Natural killer cell treated with Interleukin-12 subunit alpha and Interleukin-12 subunit beta and Interleukin-15 and Interleukin-18, amount 100 ng/mL, for 72 hours (primary cell): ENCODE results near the gene FBXO4. TPM values are rescaled to one million over a fixed set of nuclear protein-coding genes. Genes with fewer than 3 reads are reported as not detected.

ENCODE experiments used
- ATAC-seq, 2 donors: fragments of 150-1000 bp; cut with Tn5 transposase in 1 of 2; sonication (Bioruptor Pico), chemical (Tn5 transposase) in 1 of 2; 2 replicates each; pipeline ENCODE4 v1.10.0; 2021
- DNase-seq: peaks from one replicate; pipeline ENCODE4 v3.0.0; 2022; ENCODE audit warnings: low spot score
- H3K27ac Mint-ChIP-seq, 2 donors: 1 replicate in 1 of 2; 2 replicates in 1 of 2; pipeline ENCODE4 v1.8.0; 2022; ENCODE audit warnings: mixed read lengths in 2 of 2, mild to moderate bottlenecking in 1 of 2, moderate library complexity in 1 of 2
- H3K27me3 Mint-ChIP-seq, 2 donors: 1 replicate in 1 of 2; 2 replicates in 1 of 2; pipeline ENCODE4 v1.8.0; 2022; ENCODE audit warnings: mixed read lengths in 2 of 2
- H3K36me3 Mint-ChIP-seq: one replicate; pipeline ENCODE4 v1.8.0; 2022; ENCODE audit warnings: mixed read lengths
- H3K4me1 Mint-ChIP-seq, 2 donors: 1 replicate in 1 of 2; 2 replicates in 1 of 2; pipeline ENCODE4 v1.8.0; 2022; ENCODE audit warnings: low read depth in 2 of 2, mixed read lengths in 2 of 2, mild to moderate bottlenecking in 1 of 2
- H3K4me3 Mint-ChIP-seq: one replicate; pipeline ENCODE4 v1.8.0; 2022; ENCODE audit warnings: mixed read lengths
- H3K9me3 Mint-ChIP-seq: 2 replicates; pipeline ENCODE4 v1.8.0; 2022; ENCODE audit warnings: mixed read lengths
- total RNA-seq, 2 donors: library from RNA; stranded (reverse); gene quantifications; one replicate each; pipeline ENCODE4 v1.2.3, GENCODE V29; 2022

The FBXO4 gene, protein sequence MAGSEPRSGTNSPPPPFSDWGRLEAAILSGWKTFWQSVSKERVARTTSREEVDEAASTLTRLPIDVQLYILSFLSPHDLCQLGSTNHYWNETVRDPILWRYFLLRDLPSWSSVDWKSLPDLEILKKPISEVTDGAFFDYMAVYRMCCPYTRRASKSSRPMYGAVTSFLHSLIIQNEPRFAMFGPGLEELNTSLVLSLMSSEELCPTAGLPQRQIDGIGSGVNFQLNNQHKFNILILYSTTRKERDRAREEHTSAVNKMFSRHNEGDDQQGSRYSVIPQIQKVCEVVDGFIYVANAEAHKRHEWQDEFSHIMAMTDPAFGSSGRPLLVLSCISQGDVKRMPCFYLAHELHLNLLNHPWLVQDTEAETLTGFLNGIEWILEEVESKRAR
- 10 to 100 TPM; 10.8 to 11.7 TPM for total RNA-seq

DNA sequence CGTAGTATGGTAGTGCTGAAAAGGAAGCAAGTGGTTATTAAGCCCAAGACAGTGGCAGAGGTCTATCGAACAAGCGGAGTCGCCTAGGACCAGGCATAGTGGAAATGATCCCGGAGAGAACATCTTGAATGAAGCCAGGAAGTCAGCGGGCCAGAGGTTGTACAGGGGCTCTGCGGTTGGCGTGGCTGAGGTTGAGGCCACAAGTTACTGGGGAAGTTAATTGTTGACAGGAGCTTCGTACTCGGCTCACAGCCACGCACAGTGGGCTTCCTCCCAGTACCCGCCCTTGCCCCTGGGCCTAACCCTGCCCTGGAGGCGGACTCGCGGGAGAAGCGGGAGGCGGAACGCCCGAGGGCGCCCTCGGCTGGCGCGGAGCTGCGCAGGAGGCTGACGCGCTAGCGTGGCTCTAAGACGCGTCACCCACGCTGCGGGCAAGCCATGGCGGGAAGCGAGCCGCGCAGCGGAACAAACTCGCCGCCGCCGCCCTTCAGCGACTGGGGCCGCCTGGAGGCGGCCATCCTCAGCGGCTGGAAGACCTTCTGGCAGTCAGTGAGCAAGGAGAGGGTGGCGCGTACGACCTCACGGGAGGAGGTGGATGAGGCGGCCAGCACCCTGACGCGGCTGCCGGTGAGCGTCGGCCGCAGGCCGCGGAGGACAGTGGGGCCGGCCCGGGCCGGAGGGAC, at the start of gene FBXO4:
Gene FBXO4 (plus strand): TSS at position 410 of the 683 bp plus-strand sequence. CDS start 29 bp downstream, at position 439.
- DNase-seq (peak; percentile 92), ATAC-seq (peak; percentile 99)
- no peaks in the 10 kb centered on the region for H3K9me3 Mint-ChIP-seq
- peak within 1 kb of the TSS; percentile 93 to 99 for H3K27ac Mint-ChIP-seq
- peaks cover 6 to 7% of the 10 kb centered on the region in 2 donors for H3K4me1 Mint-ChIP-seq
- peaks cover under 1% of the 10 kb centered on the region for H3K36me3 Mint-ChIP-seq
- H3K4me3 Mint-ChIP-seq, result peak within 1 kb of the TSS; percentile 90
- no peaks in the 10 kb centered on the region for H3K27me3 Mint-ChIP-seq

DNA sequence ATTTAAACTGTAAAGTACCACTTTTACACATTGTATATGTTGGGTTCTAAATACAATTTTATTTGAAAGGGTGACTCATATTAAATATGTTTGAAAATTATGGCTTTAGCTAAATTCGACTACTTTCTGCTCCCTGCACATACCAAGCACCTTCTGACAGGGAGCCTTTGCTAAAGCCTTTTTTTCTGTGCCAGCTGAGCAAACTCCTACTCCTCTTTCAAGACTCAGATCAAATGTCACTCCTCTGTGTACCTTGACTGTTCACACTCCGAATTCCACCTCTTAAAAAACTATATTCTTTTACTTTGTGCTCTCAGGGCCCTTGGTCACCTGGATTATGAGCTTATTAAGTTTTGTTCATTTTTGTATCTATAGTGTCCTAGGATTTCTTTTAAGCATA, 48.4 kb upstream of the FBXO4 start:
- Mint-ChIP-seq H3K9me3 (no peaks in the 10 kb centered on the region), H3K27me3 (peaks cover 14 to 22% of the 10 kb centered on the region in 2 donors), H3K27ac (no peak overlapping the region), H3K4me1 (no peaks in the 10 kb centered on the region), H3K36me3 (no peaks in the 10 kb centered on the region), H3K4me3 (no peak overlapping the region)
- no peak for ATAC-seq
- no peak for DNase-seq

DNA sequence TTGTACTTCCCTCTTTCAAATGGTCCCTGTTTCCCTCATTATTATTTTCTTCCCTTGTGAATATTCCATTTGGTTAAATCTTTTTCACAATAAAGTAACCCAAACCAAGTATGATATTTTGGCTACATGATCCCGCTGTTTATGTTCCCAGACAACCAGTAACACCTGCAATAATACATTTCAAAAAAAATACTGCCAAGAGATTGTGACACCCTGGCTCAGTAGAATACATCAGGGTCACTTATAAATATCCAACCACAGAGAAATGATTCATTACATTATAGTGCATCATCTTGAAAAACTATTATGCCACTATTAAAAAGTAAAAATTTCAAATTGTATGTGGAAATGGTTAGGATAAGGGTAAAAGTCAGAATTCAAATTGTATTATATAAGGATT, 47.7 kb upstream of the FBXO4 start:
- no peaks in the 10 kb centered on the region for H3K9me3 Mint-ChIP-seq
- DNase-seq (no peak), ATAC-seq (no peak)
- H3K36me3 Mint-ChIP-seq, result no peaks in the 10 kb centered on the region
- no peak overlapping the region for H3K4me3 Mint-ChIP-seq
- no peaks in the 10 kb centered on the region for H3K4me1 Mint-ChIP-seq
- peaks cover 14 to 22% of the 10 kb centered on the region in 2 donors for H3K27me3 Mint-ChIP-seq
- H3K27ac Mint-ChIP-seq, result no peak overlapping the region

GRCh38 chr5:41878173-41878572, 46.9 kb upstream of the FBXO4 start:
- Mint-ChIP-seq H3K27me3 (peaks cover 14 to 22% of the 10 kb centered on the region in 2 donors), H3K4me1 (no peaks in the 10 kb centered on the region), H3K27ac (no peak overlapping the region), H3K9me3 (no peaks in the 10 kb centered on the region), H3K4me3 (no peak overlapping the region), H3K36me3 (no peaks in the 10 kb centered on the region)
- ATAC-seq (no peak), DNase-seq (no peak)

DNA sequence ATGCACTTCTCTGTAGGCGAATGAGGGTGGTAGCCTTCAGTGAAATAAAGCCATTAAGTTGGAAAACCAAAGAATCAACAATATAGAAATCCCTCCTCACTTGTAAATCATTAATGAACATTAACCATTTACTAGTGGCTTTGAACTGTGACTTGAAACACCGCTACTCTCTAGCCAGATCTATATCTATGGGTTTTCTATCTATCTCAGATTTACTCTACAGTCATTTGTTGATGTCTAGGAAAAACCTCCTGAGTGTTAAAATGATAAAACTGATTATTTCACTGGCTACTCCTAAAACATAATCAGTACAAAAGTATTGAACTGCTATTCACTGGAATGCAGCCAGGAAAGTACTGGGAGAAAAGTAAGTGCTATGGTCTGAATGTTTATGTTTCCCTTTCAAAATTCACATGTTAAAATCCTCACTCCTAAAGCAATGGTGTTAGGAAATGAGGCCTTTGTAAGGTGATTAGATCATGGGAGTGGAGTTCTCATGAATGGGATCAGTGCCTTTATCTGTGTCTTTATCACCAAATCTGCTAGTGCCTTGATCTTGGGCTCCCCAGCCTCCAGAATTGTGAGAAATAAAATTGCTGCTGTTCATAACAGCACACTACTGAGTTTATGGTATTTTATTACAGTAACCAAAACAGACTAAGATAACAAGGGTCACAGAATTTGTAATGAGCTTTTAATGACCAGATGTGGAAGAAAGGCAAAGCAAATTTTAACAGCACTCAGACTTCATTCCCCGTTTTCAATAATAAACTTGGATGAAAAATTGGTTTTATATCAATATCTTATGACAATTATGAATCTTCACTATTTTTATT, 46.2 kb upstream of the FBXO4 start:
- H3K36me3 Mint-ChIP-seq, result no peaks in the 10 kb centered on the region
- H3K4me1 Mint-ChIP-seq, result no peaks in the 10 kb centered on the region
- H3K9me3 Mint-ChIP-seq, result no peaks in the 10 kb centered on the region
- no peak for ATAC-seq
- H3K27me3 Mint-ChIP-seq, result peaks cover 14 to 21% of the 10 kb centered on the region in 2 donors
- DNase-seq, result no peak
- no peak overlapping the region for H3K27ac Mint-ChIP-seq
- no peak overlapping the region for H3K4me3 Mint-ChIP-seq

DNA sequence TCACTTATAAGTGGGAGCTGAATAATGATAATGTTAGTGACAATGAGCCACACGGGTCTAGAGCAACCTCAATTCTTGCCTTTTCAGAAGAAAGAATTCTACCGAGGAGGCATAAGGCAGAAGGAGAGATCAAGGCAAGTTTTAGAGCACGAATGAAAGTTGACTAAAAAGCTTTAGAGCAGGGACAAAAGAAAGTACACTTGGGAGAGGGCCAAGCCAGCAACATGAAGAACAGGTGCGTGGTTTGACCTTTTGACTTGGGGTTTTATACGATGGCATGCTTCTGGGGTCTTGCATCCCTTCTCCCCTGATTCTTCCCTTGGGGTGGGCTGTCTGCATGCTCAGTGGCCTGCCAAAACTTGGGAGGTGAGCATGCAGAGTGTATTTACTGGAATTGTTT, 42.3 kb upstream of the FBXO4 start:
- H3K36me3 Mint-ChIP-seq, result no peaks in the 10 kb centered on the region
- H3K27ac Mint-ChIP-seq, result no peak overlapping the region
- no peak for DNase-seq
- peaks cover 16 to 19% of the 10 kb centered on the region in 2 donors for H3K27me3 Mint-ChIP-seq
- H3K4me3 Mint-ChIP-seq, result no peak overlapping the region
- ATAC-seq, result no peak
- H3K9me3 Mint-ChIP-seq, result no peaks in the 10 kb centered on the region
- no peaks in the 10 kb centered on the region for H3K4me1 Mint-ChIP-seq

DNA sequence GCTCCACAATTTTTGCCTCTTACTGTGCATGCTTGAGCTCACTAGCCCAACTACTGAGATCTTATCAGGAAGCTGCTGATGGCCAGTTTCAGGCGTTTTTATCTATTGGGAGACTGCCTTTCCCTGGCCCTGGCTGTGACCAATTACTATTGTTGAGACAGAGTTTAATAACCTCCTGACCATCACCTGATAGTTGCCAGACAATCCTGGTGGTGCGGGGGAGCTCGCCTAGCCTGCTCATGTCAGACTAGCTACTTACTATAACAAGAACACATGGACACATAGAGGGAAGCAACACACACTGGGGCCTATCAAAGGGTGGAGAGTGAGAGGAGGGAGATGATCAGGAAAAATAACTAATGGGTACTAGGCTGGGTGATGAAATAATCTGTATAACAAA, 41.8 kb upstream of the FBXO4 start:
- Mint-ChIP-seq H3K36me3 (no peaks in the 10 kb centered on the region), H3K27me3 (peaks cover 21% of the 10 kb centered on the region in 2 donors), H3K27ac (no peak overlapping the region), H3K4me3 (no peak overlapping the region), H3K4me1 (no peaks in the 10 kb centered on the region), H3K9me3 (no peaks in the 10 kb centered on the region)
- ATAC-seq (no peak), DNase-seq (no peak)

DNA sequence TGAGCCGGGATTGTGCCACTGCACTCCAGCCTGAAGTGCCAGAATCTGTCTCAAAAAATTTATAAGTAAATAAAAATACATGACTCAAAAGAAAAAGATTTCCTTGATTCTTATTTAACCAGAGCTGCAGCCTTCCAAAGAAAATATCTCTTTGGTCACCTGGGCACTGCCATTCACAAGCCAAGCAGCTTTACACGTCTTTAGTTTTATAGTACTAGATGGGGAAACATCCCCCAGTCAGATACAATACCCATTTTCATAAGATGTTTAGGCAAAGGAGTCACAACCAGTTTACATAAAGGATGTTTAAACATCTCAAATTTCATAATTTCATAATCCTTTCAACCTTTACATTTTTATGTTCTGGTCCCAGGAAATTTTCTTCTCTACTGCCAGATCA, 41.1 kb upstream of the FBXO4 start:
- no peaks in the 10 kb centered on the region for H3K4me1 Mint-ChIP-seq

DNA sequence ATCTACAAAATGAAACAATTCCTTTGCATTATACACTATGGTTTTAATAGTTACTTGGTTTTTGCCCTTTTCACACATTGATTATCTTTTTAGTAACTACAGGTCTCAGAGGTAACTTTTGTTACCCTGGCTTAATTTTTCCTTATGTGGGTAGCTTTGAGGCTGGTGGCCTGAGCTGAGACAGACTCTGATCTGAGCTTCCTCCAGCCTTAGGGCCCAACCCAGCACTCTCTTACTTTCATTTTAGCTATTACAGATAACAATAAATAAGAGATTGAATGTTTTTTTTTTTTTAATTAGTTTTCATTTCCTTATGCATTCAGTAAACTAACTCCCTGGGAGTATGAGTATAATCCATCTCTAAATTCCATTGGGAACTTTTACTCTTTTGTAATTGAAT, 39.8 kb upstream of the FBXO4 start:
- Mint-ChIP-seq H3K27ac (no peak overlapping the region), H3K4me3 (no peak overlapping the region), H3K4me1 (no peaks in the 10 kb centered on the region), H3K9me3 (no peaks in the 10 kb centered on the region), H3K36me3 (no peaks in the 10 kb centered on the region), H3K27me3 (peaks cover 10 to 18% of the 10 kb centered on the region in 2 donors)
- ATAC-seq (no peak), DNase-seq (no peak)

More for the DNA sequence above, 41.1 kb upstream of the FBXO4 start:
- no peak for DNase-seq
- H3K9me3 Mint-ChIP-seq, result no peaks in the 10 kb centered on the region
- no peak overlapping the region for H3K27ac Mint-ChIP-seq
- H3K4me3 Mint-ChIP-seq, result no peak overlapping the region
- H3K27me3 Mint-ChIP-seq, result peaks cover 17 to 23% of the 10 kb centered on the region in 2 donors
- no peaks in the 10 kb centered on the region for H3K36me3 Mint-ChIP-seq
- ATAC-seq, result no peak

DNA sequence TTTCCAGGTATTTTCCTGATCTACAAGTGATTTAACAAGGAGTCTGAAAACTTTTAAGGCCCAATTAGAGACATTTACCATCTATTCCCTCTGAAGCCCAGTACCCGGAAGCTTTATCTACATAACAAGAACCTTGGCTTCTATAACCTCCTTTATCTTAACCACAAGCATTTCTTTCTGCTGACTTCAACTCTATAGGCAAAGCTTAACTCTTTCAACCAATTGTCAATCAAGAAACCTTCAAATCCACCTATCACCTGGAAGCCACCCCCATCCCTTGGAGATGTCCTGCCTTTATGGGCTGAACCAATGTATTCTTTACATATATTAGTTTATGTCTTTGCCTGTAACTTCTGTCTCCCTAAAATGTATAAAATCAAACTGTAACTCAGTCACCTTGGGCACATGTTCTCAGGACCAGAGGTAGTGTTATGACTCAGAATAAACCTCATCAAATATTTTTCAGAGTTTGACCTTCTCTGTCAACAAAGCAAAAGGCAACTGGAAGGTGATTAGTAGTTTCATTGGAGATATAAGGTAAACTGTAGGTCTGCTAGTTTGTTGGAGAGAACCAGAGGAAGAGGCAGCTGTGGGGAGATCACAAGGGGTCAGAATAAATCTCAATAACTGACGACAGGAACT, 33.9 kb upstream of the FBXO4 start:
- peaks cover 25 to 30% of the 10 kb centered on the region in 2 donors for H3K27me3 Mint-ChIP-seq
- no peak overlapping the region for H3K4me3 Mint-ChIP-seq
- H3K9me3 Mint-ChIP-seq, result no peaks in the 10 kb centered on the region
- H3K36me3 Mint-ChIP-seq, result no peaks in the 10 kb centered on the region
- H3K4me1 Mint-ChIP-seq, result peaks cover 3 to 7% of the 10 kb centered on the region in 2 donors
- H3K27ac Mint-ChIP-seq, result no peak overlapping the region
- ATAC-seq (no peak), DNase-seq (no peak)

DNA sequence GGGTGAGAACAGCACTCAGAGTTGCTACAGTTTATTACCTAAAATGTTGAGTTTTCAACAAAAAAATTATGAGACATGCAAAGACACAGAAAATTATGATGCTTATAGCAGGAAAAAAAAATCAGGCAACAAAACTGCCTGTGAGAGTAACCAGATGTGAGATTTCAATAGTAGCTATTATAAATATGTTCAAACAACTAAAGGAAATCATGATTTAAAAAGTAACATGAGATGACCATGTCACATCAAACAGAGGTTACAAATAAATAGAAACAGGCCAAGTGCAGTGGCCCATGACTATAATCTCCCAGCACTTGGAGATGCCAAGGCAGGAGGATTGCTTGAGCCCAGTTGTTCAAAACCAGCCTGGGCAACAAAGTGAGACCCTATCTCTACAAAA, 33.0 kb upstream of the FBXO4 start:
- peaks cover 31 to 33% of the 10 kb centered on the region in 2 donors for H3K27me3 Mint-ChIP-seq
- DNase-seq, result no peak
- H3K9me3 Mint-ChIP-seq, result no peaks in the 10 kb centered on the region
- peaks cover 3 to 7% of the 10 kb centered on the region in 2 donors for H3K4me1 Mint-ChIP-seq
- H3K27ac Mint-ChIP-seq, result no peak overlapping the region
- ATAC-seq, result no peak
- H3K36me3 Mint-ChIP-seq, result no peaks in the 10 kb centered on the region
- no peak overlapping the region for H3K4me3 Mint-ChIP-seq

DNA sequence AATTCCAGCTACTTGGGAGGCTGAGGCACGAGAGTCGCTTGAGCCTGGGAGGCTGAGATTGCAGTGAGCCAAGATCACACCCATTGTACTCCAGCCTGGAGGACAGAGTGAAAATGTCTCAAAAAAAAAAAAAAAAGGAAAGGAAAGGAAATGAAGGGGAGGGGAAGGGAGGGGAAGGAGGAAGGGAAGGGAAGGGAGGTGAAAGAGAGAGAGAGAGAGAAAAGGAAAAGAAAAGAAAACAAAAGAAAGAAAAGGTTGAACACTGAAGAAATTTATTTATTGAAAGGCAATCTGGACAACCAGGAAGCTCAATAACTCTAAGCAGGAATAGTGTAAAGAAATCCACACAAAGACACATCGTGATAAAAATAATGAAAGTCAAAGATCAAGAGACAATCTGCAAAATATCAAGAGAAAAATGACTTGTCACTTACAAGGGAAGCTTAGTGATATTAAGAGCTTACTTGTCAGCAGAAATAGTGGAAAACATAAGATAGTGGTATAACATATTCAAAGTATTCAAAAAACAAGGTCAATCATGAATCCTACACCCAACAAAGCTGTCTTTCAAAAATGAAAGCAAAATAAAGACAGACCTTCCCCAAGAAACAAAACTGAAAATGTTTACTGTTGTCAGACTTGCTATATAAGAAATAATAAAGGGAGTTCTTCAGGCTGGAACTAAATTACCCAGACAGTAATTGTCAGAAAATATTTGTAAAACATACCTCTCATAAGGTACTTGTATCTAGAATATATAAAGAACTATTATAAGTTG, 31.8 kb upstream of the FBXO4 start:
- Mint-ChIP-seq H3K27me3 (peaks cover 28 to 30% of the 10 kb centered on the region in 2 donors), H3K27ac (peak overlapping the region in 1 of 2 donors; percentile 18), H3K36me3 (no peaks in the 10 kb centered on the region), H3K9me3 (no peaks in the 10 kb centered on the region), H3K4me3 (no peak overlapping the region), H3K4me1 (peaks cover 3 to 7% of the 10 kb centered on the region in 2 donors)
- DNase-seq (no peak), ATAC-seq (no peak)

GRCh38 chr5:41896230-41896629, 28.9 kb upstream of the FBXO4 start:
- DNase-seq (no peak), ATAC-seq (no peak)
- Mint-ChIP-seq H3K9me3 (no peaks in the 10 kb centered on the region), H3K27me3 (peaks cover 28 to 29% of the 10 kb centered on the region in 2 donors), H3K4me3 (no peak overlapping the region), H3K27ac (no peak overlapping the region), H3K36me3 (no peaks in the 10 kb centered on the region), H3K4me1 (peaks cover 3 to 7% of the 10 kb centered on the region in 2 donors)
